GM10248 (cell line): ENCODE data around the gene WDR37.
"Not testable (repeated sequence)": the region's sequence is repeated elsewhere in the genome, so short reads cannot be mapped to it uniquely, and the experiment has no call there.

Experiments used
- CTCF ChIA-PET: fragments of 300-600 bp; sonication (Branson Sonifier 250); formaldehyde crosslinking; extraction: SDS; loops from one replicate; lab custom pipeline; 2021; ENCODE audit warnings: antibody characterized with exemption; lab: Yijun Ruan, JAX
- POLR2A ChIA-PET: fragments of 350-650 bp; sonication (Branson Sonifier 250); formaldehyde crosslinking; extraction: SDS; loops from one replicate; lab custom pipeline; 2020; ENCODE audit warnings: antibody characterized with exemption; lab: Yijun Ruan, JAX
- DNase-seq: peaks from one replicate; pipeline ENCODE4 v3.0.0; 2012; ENCODE audit errors: extremely low spot score
- TF ChIP-seq, protein P1 (sequence below): IDR thresholded peaks from 2 replicates; pipeline ENCODE4 v1.5.1; 2012; ENCODE audit warnings: mild to moderate bottlenecking, low read depth; ENCODE audit errors: extremely low read depth, missing control alignments, control extremely low read depth

The WDR37 gene

DNA sequence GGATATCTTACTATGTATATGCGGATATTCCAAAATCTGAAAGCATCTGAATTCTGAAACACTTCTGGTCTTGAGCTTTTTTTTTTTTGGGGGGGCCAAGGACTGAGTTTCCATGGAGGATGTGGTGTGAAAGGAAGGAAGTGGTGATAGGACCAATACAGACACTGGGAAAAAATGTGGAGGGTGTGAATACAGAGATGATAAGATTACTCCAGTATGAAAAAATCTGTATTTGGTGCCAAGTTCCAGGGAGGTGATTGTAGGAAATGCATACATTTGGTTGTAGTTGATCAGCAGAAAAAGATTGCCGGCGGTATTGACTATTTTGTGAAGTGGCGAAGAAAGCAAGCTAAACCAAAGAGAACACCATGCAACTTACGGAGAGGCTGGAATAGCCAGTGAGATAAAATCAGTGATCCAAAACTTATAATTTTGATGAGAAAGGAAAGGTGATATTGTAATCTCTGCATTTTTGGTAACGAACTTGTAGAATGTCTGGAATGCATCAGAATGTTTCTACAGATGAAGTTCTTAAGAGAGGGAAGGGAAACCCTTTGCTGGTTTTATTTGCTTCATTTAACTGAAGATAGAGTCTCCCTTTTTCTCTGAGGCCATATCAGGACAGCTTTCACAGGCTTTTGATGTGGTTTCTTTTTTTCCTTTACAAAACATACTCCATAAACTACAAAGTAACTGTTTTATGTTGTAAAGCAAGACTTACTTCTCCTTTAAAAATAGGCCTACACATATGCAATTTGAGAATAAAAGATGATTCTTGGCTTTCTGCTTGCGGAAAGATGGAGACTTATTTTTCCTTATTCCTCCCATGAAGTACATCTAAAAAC lies 6.0 kb downstream of the WDR37 start:
- DNase-seq = no peak
- ChIA-PET POLR2A (no interaction called here), CTCF (interaction anchor here (1.4 kb wide), 1 partner anchor 11 kb away, joined by 4 read pairs; no protein-coding TSS in a partner anchor)
- TF ChIP-seq, protein P1, sequence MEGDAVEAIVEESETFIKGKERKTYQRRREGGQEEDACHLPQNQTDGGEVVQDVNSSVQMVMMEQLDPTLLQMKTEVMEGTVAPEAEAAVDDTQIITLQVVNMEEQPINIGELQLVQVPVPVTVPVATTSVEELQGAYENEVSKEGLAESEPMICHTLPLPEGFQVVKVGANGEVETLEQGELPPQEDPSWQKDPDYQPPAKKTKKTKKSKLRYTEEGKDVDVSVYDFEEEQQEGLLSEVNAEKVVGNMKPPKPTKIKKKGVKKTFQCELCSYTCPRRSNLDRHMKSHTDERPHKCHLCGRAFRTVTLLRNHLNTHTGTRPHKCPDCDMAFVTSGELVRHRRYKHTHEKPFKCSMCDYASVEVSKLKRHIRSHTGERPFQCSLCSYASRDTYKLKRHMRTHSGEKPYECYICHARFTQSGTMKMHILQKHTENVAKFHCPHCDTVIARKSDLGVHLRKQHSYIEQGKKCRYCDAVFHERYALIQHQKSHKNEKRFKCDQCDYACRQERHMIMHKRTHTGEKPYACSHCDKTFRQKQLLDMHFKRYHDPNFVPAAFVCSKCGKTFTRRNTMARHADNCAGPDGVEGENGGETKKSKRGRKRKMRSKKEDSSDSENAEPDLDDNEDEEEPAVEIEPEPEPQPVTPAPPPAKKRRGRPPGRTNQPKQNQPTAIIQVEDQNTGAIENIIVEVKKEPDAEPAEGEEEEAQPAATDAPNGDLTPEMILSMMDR = no peak

DNA sequence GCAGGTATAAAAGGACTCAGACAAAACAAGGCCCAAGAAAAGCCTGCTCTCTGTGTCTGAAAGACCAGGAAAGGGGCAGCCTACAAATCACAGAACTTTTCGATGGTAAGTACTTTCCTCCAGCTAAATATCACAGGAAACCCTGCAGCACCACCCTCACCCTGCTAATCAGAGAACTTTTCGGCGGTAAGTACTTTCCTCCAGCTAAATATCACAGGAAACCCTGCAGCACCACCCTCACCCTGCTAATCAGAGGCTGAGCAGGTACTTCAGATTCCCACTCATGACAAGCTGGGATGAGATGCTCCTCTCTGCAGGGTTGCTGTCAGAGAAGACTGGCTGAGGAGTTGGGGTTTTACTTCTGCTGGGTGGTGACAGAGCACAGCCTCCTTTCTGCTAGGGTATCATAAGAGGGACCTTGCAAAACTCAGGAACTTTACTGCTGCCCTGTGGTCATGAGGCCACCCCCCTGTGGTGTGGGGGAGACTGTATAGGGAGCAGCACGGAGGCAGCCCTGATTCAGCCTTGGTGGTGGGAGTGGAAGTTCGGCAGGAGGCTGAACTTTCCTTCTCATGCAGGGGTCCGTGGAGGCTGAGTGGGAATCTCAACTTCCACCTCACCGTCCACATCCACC lies 7.2 kb downstream of the WDR37 start:
- DNase-seq = no peak
- POLR2A ChIA-PET = no interaction called here
- TF ChIP-seq, protein P1 = no peak
- CTCF ChIA-PET = interaction anchor here (1.4 kb wide), 1 partner anchor 10 kb away, joined by 4 read pairs; no protein-coding TSS in a partner anchor

- TF ChIP-seq, protein P1 = no peak
- DNase-seq = no peak
- POLR2A ChIA-PET = no interaction called here
- CTCF ChIA-PET = no interaction called here
Observed at GRCh38 chr10:1064964-1065247, 8.7 kb downstream of the WDR37 start.

DNA sequence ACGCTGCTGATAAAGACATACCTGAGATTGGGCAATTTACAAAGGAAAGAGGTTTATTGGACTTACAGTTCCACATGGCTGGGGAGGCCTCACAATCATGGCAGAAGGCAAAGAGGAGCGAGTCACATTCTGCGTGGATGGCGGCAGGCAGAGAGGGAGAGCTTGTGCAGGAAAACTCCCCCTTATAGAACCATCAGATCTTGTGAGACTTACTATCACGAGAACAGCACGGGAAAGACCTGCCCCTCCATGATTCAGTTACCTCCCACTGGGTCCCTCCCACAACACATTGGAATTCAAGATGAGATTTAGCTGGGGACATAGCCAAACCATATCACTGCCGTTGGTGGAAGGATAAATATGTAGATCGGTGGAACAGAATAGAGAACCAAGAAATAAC lies 10.5 kb downstream of the WDR37 start:
- DNase-seq, POLR2A ChIA-PET: not testable (repeated sequence)
- CTCF ChIA-PET = interaction anchor here (1.2 kb wide), 1 partner anchor 16 kb away, joined by 4 read pairs; no protein-coding TSS in a partner anchor

DNA sequence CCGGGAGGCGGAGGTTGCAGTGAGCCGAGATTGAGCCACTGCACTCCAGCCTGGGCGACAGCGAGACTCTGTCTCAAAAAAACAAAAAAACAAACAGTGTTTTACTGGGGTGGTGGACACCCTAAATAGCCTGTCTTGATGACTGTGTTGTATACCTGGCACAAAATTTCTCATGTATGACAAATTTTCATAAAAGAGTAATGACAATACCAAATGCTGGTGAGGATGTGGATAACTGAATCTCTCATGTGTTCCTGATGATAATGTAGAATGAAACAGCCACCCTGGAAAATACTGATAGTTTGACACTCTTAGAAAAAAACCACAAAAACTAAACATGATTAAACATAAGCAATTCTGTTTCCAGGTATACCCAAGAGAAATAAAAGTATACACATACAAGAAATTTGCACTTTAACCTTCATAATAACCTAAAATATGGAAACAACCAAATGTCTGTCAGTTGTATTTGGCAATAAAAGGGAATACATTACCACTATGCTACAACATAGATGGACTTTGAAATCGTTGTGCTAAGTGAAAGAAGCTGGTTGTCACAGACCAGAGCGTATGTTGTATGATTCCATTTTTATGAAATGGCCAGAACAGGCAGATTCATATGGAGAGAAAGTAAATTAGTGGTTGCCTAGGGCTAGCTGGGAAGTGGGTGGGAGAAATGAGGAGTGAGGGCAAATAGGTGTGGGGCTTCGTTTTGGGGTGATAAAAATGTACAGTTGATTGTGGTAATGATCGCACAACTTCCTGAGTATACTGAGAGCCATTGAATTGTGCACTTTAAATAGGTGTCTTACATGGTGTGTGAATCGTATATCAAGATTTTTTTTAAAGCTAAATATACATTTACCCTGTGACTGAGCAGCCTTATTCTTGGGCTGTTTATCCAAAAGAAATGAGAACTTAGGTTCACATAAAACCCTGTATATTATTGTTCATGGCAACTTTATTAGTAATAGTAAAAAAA lies 12.5 kb downstream of the WDR37 start:
- POLR2A ChIA-PET = interaction anchor here (0.6 kb wide), 1 partner anchor 27 kb away, joined by 3 read pairs; no protein-coding TSS in a partner anchor
- TF ChIP-seq, protein P1 = no peak
- DNase-seq = no peak
- CTCF ChIA-PET = no interaction called here

- TF ChIP-seq, protein P1 = no peak
- no peak for DNase-seq
- CTCF ChIA-PET = no interaction called here
- POLR2A ChIA-PET = no interaction called here
Observed at GRCh38 chr10:1070919-1071318, 14.7 kb downstream of the WDR37 start.
